GM19099 (cell line): Measurements from ENCODE around the gene NHLRC4.

Experiments used
- POLR2A ChIP-seq: IDR thresholded peaks from 3 replicates; pipeline ENCODE4 v1.6.1; 2011; ENCODE audit warnings: low read depth; ENCODE audit not compliant: insufficient read length; ENCODE audit errors: extremely low read depth

The NHLRC4 gene

GRCh38 chr16:609984-610383 is 43.2 kb downstream of the NHLRC4 start:
- TF ChIP-seq POLR2A: no peak

DNA sequence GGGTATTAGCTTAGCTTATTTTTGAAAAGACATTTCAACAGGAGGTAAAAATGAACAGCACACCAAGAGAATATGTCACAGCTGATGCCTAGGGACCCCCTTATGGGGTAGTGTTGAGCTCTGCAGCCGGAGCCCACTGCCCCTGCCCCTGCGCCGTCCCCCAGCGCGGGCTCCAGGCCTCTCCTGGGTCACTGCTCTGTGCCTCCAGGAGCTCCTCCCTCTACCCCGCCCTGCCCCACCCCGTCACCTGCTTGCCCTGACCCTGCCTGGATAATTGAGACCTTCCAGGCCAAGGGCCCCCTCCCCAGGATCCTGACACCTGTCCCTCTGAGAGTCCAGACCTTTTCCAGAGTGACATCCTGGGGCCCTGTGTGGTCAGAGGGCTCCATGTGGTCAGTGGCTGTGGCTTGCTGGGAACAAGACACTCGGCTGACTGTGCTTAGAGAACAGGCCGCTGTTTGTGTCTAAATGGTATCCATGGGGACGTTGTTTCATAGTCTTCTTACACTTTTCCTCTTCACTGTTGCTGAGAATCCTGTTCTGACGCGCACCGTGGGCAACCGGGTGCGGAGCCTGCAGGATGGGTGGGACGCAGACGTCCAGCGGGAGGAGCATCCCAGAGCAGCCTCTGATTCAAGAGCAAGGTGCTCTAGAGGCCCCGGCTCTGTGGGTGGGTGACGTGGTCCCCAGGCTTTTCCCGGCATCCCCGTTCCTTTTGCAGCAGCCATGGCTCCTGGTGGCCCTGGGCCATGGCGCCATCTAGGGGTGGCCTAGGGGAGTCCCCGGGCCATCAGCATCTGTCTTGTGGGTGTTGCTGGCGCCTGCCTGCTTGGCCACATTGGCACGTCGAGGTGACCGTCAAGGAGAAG is 43.9 kb downstream of the NHLRC4 start:
- TF ChIP-seq POLR2A: no peak

- TF ChIP-seq POLR2A: no peak
Observed at GRCh38 chr16:615122-615521, 48.3 kb downstream of the NHLRC4 start.

GRCh38 chr16:616733-617586 is 50.2 kb downstream of the NHLRC4 start:
- no peak for TF ChIP-seq POLR2A

- no peak for TF ChIP-seq POLR2A
Observed at GRCh38 chr16:617855-618254, 51.0 kb downstream of the NHLRC4 start.
